ENCODE data around the gene SCAMP2.

The SCAMP2 gene

GRCh38 chr15:74857671-74858368 is 15.3 kb downstream of the SCAMP2 start:
- peaks cover 1% of the 10 kb centered on the region for H3K36me3 Mint-ChIP-seq (ENCODE audit: low read depth)
- no peaks in the 10 kb centered on the region for H3K9me3 Mint-ChIP-seq
- no peak overlapping the region for H3K4me3 Mint-ChIP-seq

DNA sequence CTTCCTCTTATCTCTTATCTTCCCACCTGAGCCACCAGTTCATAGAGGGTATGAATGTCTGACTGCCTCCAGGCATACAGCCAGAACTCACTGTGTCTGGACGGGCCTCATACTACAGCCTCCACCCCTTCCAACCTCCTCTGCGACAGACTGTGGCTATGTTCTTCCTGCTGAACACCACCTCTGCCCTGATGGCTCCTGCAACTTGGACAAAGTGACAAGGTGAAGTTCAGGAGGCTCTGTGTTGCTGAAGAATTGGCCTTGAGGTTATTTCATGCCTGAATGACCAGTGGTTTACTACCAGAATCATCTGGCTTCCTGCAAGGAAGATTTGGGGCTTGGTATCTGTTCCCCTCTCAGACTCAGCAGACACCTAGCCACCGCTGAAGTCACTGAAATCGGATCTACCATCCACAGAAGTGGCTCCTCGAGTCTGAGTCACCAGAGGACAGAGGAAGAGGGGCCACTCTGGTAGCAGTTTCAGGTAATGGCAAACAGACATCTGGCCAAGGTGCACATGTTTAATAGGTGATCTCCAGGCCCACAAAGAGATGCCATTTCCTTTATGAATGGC is 16.0 kb downstream of the SCAMP2 start:
- Mint-ChIP-seq H3K36me3 (ENCODE audit: low read depth) (peaks cover 1% of the 10 kb centered on the region), H3K4me3 (no peak overlapping the region), H3K27me3 (no peaks in the 10 kb centered on the region), H3K27ac (peak overlapping the region; percentile 82), H3K4me1 (peaks cover 37% of the 10 kb centered on the region), H3K9me3 (no peaks in the 10 kb centered on the region)
- no peak for DNase-seq
- ATAC-seq, result peak; percentile 30

More at GRCh38 chr15:74857671-74858368, 15.3 kb downstream of the SCAMP2 start:
- DNase-seq, result peak; percentile 13
- peak; percentile 85 for ATAC-seq
- no peaks in the 10 kb centered on the region for H3K27me3 Mint-ChIP-seq
- H3K27ac Mint-ChIP-seq, result peak overlapping the region; percentile 82
- H3K4me1 Mint-ChIP-seq, result peaks cover 38% of the 10 kb centered on the region

DNA sequence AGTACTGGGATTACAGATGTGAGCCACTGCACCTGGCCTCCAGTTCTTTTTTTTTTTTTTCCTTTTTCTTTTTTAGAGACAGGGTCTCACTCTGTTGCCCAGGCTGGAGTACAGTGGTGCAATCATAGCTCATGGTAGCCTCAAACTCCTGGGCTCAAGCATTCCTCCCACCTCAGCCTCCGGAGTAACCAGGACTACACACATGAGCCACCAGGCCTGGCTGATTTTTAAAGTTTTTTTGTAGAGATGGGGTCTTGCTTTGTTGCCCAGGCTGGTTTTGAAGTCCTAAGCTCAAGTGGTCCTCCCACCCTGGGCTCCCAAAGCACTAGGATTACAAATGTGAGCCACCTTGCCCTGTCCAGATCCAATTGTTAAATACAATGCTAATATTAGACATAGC is 16.6 kb downstream of the SCAMP2 start:
- Mint-ChIP-seq H3K27ac (no peak overlapping the region), H3K27me3 (no peaks in the 10 kb centered on the region), H3K36me3 (ENCODE audit: low read depth) (peaks cover 1% of the 10 kb centered on the region), H3K4me3 (no peak overlapping the region), H3K9me3 (no peaks in the 10 kb centered on the region), H3K4me1 (peaks cover 37% of the 10 kb centered on the region)
- ATAC-seq, result no peak
- DNase-seq, result no peak

- H3K36me3 Mint-ChIP-seq (ENCODE audit: low read depth), result peaks cover 1% of the 10 kb centered on the region
- ATAC-seq, result no peak
- no peaks in the 10 kb centered on the region for H3K27me3 Mint-ChIP-seq
- H3K27ac Mint-ChIP-seq, result no peak overlapping the region
- H3K4me3 Mint-ChIP-seq, result no peak overlapping the region
- H3K4me1 Mint-ChIP-seq, result peaks cover 34% of the 10 kb centered on the region
- DNase-seq, result no peak
- no peaks in the 10 kb centered on the region for H3K9me3 Mint-ChIP-seq
Measured at GRCh38 chr15:74855857-74856256, 17.3 kb downstream of the SCAMP2 start.

DNA sequence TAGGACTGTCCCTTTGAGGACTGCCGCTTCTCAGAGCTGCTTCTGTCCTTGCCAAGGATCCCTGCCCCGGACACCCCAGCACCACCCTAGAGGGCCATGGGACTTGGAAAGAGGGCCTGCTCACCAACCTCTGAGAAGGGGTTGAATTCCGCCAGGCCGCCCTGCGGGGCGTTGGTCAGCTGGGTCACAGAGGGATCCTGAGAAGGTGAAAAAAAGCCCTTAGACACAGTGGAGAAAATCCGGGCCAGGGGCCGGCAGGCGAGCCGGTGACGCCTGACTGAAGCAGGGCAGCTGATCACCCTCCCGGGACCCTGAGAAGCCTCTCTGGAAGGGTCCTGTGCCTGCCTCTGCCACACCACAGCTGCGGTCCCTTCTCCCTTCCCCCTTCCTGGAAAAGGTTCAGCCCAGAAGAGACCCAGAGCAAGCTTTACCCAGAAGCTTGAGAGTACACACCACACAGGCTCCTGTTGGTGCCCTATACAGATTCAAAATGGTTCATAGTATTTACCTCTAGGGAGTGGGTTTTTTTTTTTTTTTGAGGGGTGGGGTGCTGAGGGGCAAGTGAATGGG is 18.6 kb downstream of the SCAMP2 start:
- Mint-ChIP-seq H3K36me3 (ENCODE audit: low read depth) (peaks cover 3% of the 10 kb centered on the region), H3K4me3 (no peak overlapping the region), H3K9me3 (no peaks in the 10 kb centered on the region), H3K4me1 (peaks cover 29% of the 10 kb centered on the region), H3K27me3 (no peaks in the 10 kb centered on the region), H3K27ac (no peak overlapping the region)
- no peak for ATAC-seq
- DNase-seq, result no peak

DNA sequence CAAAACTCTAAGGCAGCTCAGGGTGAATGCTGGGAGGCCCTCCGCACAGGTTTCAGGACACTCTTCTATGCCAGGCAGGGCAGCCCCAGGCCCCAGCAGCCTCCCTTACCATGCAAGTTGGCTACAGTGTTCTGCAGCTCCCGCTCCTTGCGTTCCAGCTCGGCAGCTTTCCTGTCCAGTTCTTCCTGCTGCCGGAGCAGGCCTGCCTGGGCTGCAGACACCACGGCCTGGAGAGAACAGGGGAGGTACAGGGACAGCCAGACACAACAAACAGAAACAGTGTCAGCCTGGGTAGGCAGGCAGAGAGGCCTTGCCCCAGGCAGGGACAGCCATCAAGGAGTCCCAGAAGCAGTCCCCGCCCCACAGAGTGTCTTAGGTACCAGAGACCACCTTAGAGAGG is 21.2 kb downstream of the SCAMP2 start:
- ATAC-seq (no peak), DNase-seq (no peak)
- Mint-ChIP-seq H3K36me3 (ENCODE audit: low read depth) (peaks cover 6% of the 10 kb centered on the region), H3K27me3 (no peaks in the 10 kb centered on the region), H3K4me3 (no peak overlapping the region), H3K27ac (no peak overlapping the region), H3K4me1 (peaks cover 4% of the 10 kb centered on the region), H3K9me3 (no peaks in the 10 kb centered on the region)

- H3K27ac Mint-ChIP-seq, result no peak overlapping the region
Measured at GRCh38 chr15:74850393-74850792, 22.8 kb downstream of the SCAMP2 start.

DNA sequence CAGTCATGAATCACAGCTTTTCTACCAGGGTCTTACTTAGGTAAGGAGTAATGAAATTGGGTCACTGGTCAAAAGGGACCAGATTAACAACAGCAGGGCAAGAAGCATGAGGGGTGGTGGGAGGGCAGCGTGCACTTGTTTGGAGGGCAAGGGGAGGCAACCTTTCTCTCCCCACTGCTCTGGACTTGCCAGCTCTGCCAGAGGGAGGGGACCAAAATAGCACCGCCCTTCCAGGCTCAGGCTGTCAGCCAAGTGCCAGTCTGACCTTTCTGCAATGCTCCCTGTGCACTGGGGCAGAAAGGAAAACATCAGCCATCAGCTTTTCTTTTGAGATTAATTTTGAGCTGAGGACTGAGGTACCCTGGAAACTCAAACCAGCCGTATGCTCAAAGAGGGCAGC is 25.7 kb downstream of the SCAMP2 start:
- DNase-seq (no peak), ATAC-seq (no peak)
- Mint-ChIP-seq H3K27me3 (no peaks in the 10 kb centered on the region), H3K27ac (peak overlapping the region; percentile 5), H3K36me3 (ENCODE audit: low read depth) (peaks cover 9% of the 10 kb centered on the region), H3K4me3 (no peak overlapping the region), H3K9me3 (no peaks in the 10 kb centered on the region), H3K4me1 (peaks cover 30% of the 10 kb centered on the region)

More at GRCh38 chr15:74850393-74850792, 22.8 kb downstream of the SCAMP2 start:
- Mint-ChIP-seq H3K27me3 (no peaks in the 10 kb centered on the region), H3K4me1 (peaks cover 8% of the 10 kb centered on the region), H3K9me3 (no peaks in the 10 kb centered on the region), H3K4me3 (no peak overlapping the region), H3K36me3 (ENCODE audit: low read depth) (peaks cover 6% of the 10 kb centered on the region)
- ATAC-seq, result no peak
- no peak for DNase-seq

DNA sequence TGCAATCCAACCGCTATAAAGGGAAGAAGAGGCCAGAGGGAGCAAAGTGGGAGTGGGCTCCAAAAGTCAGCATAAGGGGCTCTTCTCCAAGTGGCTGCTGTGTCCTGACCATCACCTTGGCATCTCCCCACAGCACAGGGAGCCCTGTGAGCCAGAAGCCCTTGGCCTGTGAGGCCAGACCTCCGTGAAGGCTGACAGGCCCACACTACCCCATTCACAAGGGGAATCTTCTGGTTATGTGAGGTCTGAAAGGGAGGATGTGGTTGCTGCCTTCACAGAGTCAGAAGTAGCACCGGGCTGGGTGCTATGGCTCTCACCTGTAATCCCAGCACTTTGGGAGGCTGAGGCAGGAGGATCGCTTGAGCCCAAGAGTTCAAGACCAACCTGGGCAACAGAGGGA is 27.6 kb downstream of the SCAMP2 start:
- DNase-seq (no peak), ATAC-seq (no peak)
- Mint-ChIP-seq H3K27ac (peak overlapping the region; percentile 86), H3K36me3 (ENCODE audit: low read depth) (peaks cover 10% of the 10 kb centered on the region), H3K9me3 (no peaks in the 10 kb centered on the region), H3K4me1 (peaks cover 48% of the 10 kb centered on the region), H3K27me3 (no peaks in the 10 kb centered on the region), H3K4me3 (peak overlapping the region; percentile 15)

- H3K27ac Mint-ChIP-seq, result peak overlapping the region; percentile 86
- H3K9me3 Mint-ChIP-seq, result no peaks in the 10 kb centered on the region
- H3K36me3 Mint-ChIP-seq (ENCODE audit: low read depth), result peaks cover 10% of the 10 kb centered on the region
- DNase-seq, result peak; percentile 44
- peak overlapping the region; percentile 15 for H3K4me3 Mint-ChIP-seq
- H3K4me1 Mint-ChIP-seq, result peaks cover 48% of the 10 kb centered on the region
- peak; percentile 44 for ATAC-seq
- H3K27me3 Mint-ChIP-seq, result no peaks in the 10 kb centered on the region
Measured at GRCh38 chr15:74845208-74845568, 28.0 kb downstream of the SCAMP2 start.

DNA sequence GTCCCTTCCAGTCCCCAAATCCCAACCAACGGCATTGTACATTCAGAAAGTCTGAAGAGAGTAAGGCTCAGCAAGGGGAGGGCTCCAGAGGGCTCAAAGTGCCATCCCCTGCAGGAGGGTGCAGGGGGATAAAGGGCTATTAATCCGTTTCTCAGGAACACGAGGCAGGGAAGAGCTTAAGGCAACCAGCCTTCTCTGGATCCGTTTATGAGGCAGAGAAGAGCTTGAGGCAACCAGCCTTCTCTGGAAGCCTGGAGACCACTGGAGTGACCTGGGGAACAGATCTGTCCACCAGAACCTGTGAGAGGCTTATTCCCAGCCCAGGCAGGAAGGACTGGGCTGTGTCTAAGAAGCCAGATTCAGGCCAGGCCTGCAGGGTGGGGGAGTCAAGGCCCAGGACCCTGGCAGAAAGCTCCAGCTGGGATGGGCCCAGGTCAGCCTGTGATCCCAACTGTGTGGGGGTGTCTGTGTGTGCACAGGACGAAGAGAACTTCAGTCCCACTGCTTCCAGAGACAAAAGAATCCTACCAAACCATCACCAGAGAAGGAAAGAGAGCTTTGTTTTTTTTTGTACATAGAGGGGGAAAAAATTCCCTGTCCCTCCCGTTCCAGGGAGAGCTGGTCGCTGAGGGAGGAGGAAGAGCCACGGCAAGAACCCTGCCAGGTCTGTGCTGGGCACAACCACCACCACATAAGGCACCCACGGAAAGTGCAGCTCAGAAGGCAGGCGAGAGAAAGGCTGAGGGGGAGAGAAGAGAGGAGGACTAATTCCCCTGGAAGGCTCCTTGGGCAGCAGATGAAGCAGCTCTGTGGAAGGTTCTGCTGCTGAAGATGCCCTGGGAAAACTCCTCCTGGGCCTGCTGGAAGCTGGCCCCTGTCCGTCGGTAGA is 28.6 kb downstream of the SCAMP2 start:
- ATAC-seq (no peak), DNase-seq (no peak)
- H3K27me3 Mint-ChIP-seq, result no peaks in the 10 kb centered on the region
- peak overlapping the region; percentile 89 for H3K4me3 Mint-ChIP-seq
- peaks cover 9% of the 10 kb centered on the region for H3K36me3 Mint-ChIP-seq (ENCODE audit: low read depth)
- H3K4me1 Mint-ChIP-seq, result peaks cover 48% of the 10 kb centered on the region
- H3K9me3 Mint-ChIP-seq, result no peaks in the 10 kb centered on the region
- peak overlapping the region; percentile 86 for H3K27ac Mint-ChIP-seq

DNA sequence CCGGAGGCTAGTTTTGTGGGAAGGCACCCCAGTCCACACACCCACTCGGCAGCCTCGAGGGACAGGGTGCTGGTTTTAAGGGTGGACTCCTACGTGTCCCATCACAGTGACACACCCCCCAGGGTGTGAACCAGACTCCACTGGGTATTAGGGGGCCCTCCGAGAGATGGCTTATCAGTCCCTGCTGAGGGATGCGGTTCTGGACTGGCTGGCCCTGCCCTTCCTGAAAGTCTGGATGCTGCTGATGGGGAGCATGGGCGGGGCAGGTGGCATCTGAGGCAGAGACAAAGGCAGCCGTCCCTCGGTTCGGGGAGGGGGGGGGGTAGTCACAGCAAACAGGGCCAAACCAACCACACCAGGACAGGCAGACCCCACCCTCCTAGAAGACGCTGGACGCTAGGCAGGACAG is 29.3 kb downstream of the SCAMP2 start:
- H3K27me3 Mint-ChIP-seq, result no peaks in the 10 kb centered on the region
- peak overlapping the region; percentile 89 for H3K4me3 Mint-ChIP-seq
- no peaks in the 10 kb centered on the region for H3K9me3 Mint-ChIP-seq
- peak overlapping the region; percentile 91 for H3K27ac Mint-ChIP-seq
- ATAC-seq (no peak), DNase-seq (peak; percentile 18)
- H3K36me3 Mint-ChIP-seq (ENCODE audit: low read depth), result peaks cover 8% of the 10 kb centered on the region
- peaks cover 48% of the 10 kb centered on the region for H3K4me1 Mint-ChIP-seq

DNA sequence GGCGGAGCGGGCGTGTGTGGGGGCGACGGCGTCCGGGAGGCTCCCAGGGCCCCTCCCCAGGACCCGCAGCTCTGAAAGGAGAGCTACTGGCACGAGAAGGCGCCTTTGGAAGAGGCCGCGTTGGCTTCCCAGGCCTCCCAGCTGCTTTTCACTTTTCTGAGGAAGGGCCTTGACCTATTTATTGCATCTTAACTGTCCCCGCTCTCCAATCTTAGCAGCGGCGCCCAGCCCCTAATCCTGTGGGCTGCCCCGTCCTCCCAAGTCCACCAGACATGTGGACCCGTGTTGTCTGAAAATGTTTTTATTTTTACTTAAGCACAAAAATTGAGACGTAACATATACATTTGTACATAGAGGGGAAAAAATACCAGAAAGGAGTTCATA is 29.7 kb downstream of the SCAMP2 start:
- ATAC-seq, result no peak
- no peak for DNase-seq
- Mint-ChIP-seq H3K27ac (peak overlapping the region; percentile 91), H3K4me1 (peaks cover 48% of the 10 kb centered on the region), H3K36me3 (ENCODE audit: low read depth) (peaks cover 8% of the 10 kb centered on the region), H3K4me3 (peak overlapping the region; percentile 89), H3K27me3 (no peaks in the 10 kb centered on the region), H3K9me3 (no peaks in the 10 kb centered on the region)

- H3K4me3 Mint-ChIP-seq, result peak within 1 kb of the TSS; percentile 89
- no peaks in the 10 kb centered on the region for H3K9me3 Mint-ChIP-seq
- H3K36me3 Mint-ChIP-seq (ENCODE audit: low read depth), result peaks cover 8% of the 10 kb centered on the region
- H3K4me1 Mint-ChIP-seq, result peaks cover 48% of the 10 kb centered on the region
- H3K27me3 Mint-ChIP-seq, result no peaks in the 10 kb centered on the region
- H3K27ac Mint-ChIP-seq, result peak within 1 kb of the TSS; percentile 91
- peak; percentile 83 for ATAC-seq
- DNase-seq, result peak; percentile 95
Measured at GRCh38 chr15:74842581-74843444, 30.4 kb downstream of the SCAMP2 start, which contains the start of gene ULK3. TSS of gene ULK3 (minus strand) at chr15:74843156. CDS start at chr15:74843105, 51 bp downstream.

All from activated naive CD8-positive, alpha-beta T cell treated with anti-CD3 and anti-CD28 coated beads, Interleukin-2, amount 50 U/mL, for 24 hours (primary cell).